Activated naive CD8-positive, alpha-beta T cell treated with anti-CD3 and anti-CD28 coated beads, Interleukin-2, amount 50 U/mL, for 16 hours (primary cell): Measurements from ENCODE around the gene FYN.

Experiments
- DNase-seq: peaks from one replicate; pipeline ENCODE4 v3.0.0-alpha.2; 2020; ENCODE audit warnings: low read depth, low spot score

Gene FYN

DNA sequence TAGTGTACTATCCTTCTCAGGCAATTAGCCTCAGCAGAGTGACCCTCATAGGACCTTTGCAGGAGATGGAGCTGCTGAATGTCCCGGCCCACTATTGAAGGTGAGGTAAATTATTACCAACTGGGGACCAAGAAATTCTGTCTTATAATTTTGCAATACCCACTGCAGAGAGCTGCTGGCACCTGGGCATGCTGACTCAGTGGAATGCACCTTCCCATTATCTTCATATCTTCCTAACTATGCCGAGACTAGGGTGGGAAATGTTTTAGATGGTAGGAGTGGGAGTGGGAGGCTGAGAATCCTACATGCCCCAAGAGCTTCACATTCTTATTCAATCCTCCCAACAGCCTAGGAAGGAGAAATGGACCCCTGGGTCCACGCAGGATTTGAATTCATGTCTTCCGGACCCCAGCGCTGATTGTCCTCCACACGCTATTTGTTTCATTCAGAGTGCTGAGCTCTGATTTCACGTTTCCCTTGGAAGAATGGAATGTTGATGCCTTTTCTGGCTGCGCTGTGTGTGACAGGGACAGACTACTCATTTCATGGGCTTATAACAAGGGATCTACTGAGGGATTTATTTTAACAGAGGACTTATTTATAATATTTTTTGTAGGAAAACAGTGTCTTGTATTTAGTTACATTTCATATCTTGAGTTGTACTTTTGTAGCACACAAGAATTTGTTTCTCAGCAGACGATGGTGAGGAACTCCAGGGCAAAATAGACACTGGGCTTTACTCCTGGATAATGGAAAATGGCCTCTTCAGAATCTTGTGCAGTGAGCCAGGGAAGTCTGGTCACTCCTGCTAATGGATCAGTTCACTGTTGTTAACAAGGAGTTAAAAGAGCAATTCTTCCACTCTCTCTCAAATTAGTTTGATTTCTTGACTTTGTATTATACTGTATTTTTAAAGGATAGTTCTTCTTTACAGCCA, 66.4 kb downstream of the FYN start:
- no peak for DNase-seq

DNA sequence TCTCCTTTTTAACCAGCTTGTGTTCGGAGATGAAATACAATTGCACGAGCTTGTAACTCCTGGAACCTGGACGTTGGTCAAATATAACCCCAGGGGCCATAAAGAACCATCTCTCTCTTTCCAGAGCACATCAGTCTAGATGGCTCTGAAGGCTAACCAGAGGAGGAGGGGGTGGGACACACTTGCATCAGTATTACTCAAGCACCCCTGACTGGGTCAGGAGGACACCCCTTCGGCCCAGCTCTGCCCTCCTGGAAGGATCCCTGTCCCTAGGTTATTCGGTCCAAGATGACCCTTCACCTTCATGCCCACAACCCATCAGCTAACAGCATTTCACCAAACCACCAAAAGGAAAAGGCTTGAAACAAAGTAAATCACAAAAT, 67.1 kb downstream of the FYN start:
- DNase-seq = no peak

DNA sequence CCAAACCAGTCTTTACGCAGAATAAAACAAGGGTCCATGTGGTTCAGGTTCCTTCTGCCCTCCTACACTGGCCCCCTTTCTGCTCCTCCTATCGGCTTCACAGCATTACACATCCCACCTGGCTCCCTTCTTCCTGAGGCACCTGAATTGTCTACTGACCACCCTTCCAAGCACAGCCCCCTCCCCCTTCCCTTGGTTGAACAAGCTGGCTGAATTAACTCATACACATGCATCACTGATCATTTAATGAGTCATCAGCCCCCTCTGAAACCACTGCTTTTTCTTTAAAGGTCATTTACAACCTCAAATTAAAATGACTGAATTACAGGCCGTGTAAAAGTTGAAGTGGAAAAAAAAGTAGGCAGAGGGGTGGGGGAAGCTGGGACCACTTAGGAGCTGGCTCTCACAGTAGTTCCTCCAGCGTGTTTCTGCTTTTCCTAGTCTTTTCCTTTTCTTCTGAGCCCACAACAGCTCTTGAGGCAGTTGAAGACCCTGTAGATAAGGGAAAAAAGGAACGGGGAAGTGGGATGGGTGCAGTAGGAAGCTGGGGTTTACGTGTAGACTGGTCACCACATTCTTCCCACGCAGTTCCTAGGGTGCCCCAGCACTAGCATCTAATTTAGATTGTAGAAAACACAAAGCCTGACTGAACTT, 67.6 kb downstream of the FYN start:
- no peak for DNase-seq

DNA sequence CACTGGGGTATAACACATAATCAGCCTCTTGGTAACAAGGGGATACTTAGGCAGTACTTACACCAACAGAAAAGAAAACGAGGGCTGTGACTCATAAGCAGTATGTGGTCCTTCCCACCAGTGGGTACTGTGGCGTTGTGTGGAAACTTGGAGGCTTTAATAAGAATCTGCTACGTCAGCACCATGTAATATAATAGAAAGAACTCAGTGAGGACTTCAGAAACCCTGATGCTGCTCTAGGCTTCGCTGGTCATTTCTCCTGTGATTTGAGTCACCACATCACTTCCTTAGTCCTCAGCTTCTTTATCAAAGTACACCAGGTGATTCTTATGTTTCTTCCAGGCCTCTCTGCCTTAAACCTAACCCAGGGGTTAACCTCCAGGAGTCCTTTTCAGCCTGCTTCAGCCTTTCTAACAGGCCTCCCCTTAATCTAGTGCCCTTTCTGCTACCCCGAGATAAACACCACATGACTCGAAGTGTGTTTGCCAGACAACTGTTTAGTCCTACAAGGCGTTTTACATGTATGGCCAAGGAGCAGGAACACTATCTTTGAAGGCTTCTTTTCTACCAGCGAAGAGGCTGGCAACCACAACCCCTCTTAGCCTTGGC, 68.5 kb downstream of the FYN start:
- no peak for DNase-seq

DNA sequence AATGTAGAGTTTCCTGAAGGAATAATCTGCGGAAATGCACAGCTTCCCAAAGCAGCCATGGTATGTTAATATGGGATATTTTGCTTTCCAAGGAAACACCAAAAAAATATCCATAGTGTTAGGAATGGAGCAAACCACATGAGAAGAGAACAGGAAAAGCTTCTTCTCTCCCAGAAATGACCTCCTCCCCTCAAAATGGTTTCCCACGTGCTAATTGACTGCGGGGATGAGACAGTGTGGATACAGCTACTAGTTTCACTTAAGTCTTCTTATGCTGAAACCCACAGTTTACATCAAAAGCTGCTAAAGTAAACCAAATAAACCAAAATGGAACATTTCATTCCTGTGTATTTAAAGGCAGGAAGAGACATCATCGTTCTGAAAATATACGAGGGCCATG, 69.4 kb downstream of the FYN start:
- no peak for DNase-seq

DNA sequence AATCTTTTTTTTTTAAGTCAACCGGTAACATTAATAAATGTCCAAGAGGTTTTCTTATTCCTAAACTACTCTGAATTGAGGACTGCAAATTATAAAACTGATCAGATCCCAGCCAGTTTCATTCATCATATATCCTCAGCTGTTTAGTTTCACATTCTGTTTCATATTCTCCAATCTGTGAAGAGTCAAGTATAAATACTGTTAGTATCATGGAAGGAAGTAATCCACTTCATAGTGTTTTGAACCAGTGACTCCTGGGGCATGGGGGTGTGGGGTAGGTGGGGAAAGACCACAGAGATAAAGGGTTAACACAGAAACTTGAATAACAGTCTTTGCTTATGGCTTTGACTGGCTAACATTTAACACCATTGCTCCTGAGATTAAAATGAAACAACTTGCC, 69.9 kb downstream of the FYN start:
- DNase-seq = no peak

DNA sequence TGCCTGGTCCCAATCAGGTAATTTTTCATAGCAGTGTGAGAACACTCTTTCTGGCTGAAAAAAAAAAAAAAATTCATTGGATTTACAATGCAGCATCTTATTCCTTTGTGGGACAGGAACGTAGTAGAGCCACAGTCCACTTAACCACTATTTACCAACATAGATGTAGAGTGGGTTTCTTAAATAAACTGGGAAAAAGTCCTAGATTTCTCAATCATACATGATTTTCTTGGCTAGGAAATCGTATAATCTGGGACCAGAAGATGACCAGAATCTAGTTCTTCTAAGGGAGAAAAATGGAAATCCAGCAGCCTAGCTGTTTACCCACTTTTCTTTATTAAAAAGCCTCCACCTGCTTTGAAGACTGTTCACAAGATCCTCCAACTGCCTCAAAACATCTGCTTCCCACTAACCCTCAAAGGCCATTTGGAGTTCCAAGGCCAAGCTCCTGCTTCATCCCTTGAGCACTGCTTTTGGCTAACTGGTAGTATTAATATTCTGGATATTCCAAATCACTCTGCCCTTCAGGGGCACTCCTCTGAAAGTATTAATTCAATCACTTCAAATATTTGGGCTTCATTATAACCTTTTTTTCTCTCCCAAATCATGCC, 70.4 kb downstream of the FYN start:
- no peak for DNase-seq

DNA sequence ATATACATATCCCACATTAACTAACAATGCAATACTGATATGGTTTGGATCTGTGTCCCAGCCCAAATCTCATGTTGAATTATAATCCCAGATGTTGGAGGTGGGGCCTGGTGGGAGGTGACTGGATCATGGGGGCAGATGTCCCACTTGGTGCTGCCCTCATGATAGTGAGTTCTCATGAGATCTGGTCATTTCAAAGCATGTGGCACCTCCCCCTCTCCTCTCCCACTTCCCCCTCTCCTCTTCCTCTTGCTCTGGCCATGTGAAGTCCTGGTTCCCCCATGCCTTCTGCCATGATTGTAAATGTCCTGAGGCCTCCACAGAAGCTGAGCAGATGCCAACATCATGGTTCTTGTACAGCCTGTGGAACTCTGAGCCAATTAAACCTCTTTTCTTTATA, 71.2 kb downstream of the FYN start:
- DNase-seq = no peak

DNA sequence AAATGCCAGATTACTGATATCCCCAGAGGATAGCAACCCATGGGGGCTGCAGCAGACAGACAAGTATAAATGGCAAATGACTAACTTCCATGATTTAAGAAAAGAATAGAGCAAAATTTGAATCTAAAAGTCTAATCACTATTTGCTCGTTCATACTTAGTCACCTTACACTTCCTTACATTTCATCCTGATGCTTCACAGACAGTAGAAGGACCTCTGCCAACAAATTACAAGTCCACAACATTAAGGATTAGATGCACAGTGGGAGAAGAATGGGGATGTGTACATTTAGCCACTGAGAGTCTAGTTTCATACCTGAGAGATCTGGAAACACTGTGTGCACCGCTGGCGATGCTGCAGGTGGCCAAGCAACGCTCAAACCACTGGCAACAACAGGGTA, 72.4 kb downstream of the FYN start:
- DNase-seq = no peak

DNA sequence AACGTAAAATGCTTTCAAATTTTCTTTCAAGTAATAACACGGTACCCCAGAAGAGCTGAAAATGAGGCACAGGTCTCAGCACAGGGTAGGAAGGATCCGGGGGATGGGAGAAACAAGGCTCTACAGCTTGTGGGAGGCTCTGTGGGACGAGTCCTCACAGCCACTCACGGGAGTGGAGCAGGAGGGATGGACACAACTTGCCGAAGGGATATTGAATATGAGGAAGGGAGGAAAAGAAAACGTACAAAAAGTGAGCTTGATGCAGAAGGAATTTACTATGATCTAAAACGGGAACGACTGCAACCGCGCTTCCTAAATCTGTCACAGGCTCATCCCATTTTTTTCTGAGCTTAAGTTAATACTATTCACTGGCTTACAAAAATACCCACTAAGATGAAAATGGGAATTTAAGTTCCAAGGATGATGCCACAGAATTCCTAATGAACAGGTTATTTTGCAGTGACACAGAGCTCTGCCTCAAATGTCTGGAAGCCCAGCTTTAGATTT, 72.9 kb downstream of the FYN start:
- no peak for DNase-seq

DNA sequence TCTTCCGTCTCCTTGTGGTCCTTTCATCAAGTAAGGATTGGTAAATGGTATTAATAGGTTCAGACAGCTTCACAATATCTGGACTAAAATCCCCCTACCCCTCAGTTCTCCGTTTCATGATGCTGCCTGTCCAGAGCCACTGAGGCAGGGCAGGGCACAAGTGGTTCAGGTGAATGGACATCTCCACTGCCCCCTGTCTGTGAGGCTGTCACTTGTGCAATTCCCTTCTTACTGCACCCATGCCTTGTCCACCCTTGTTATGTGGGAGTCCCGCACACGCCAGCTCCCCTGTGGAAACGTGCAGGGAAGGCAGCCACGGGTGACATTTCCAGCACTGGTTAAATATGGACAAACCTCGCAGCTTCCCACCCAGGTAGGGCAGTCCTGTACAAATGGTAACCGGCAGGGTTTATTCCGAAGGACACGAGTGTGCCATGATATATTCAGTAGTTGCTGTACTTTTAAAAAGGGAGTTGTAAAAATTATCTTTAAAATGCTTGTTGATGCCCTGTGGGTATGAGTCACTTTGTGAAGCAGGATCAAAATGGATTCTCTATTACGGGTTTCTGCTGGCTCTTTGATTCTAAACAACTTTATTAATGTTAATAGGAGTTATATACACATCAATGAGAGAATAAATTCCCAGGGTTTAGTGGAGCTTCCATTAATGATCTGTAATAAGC, 73.5 kb downstream of the FYN start:
- DNase-seq = no peak

DNA sequence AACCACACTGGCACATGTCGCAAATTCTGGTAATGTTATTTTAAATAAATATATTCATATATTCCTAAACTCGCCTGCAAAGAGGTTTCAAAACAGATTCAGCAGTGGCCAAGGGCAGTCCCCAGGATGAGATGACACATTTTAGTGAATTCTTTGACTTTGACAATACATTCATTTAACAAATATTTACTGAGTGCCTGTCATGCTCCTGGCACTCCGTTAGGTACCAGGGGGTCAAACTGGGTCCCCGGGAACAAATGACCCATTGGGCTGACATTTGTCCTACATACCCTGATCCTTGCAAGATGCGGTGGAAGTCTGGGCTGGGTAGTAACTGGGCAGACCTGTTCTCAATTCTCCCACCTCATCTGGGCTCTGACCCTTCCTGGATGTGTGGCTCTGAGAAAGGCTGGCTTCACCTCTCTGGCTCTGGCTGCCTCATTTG, 74.9 kb downstream of the FYN start:
- no peak for DNase-seq

DNA sequence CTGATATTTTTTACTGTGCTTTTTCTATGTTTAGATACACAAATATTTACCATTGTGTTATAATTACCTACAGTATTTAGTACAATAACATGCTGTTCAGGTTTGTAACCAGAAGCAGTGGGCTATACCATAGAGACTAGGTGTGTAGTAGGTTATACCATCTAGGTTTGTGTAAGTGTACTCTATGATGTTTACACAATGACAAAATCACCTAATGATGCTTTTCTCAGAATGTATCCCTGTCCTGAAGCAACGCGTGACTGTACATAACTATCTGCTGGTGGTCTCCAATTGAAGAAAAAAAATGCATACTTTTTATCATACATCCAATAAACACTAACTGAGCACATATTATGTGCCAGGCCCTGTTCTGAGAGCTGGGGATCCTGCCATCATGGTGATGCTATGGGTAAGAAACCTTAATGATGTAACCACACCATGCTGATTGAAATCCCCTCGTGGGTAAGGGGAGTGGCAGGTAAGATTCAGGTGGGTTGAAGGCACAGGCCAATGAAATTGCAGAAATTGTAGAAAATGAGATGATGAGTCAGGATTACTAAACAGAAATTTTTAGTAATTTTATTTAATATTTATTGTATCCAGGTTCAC, 76.8 kb downstream of the FYN start:
- DNase-seq = no peak

DNA sequence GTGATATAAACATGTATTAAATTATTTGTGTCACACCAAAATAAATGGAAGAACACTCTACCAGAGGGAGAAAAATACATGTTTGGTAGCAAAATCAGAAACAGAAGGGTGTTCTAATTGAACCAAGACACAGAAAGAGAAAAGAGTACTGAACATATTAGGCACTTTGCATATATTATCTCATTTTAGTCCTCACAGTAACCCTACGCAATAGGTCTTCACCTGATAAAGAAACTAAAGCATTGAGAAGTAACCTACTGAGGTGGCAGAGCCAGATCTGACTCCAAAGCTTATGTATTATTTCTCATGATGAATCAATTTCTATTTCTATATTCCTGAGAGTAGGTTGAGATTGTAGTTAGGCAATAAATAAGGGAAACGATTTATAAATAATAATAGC, 77.7 kb downstream of the FYN start:
- DNase-seq = no peak

DNA sequence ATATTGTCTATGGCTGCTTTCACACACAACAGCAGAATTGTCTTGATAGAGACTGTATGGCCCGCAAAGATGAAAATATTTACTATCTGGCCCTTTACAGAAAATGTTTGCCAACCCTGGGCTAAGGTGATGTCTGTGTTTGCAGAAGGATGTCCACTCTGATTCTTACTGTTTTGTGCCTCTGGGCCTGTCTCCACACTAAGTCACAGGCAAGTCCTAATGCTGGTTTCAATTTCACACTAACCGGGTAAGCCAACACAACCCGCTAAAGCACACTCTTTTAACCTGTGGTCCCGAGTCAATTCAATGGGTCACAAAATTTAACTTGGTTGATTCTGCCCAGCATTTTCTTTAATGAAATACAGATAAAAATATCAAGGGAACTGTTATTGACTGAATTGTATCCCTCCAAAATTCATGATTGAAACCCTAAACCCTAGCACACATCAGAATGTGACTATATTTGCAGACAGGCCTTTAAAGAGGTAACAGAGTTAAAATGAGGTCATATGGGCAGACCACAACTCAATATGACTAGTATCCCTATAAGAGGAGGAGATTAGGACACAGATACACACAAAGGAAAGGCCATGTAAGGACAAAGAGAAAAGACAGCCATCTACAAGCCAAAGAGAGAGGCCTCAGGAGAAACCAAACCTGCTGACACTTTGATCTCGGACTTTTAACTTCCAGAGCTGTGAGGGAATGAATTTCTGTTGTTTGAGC, 78.4 kb downstream of the FYN start:
- no peak for DNase-seq

DNA sequence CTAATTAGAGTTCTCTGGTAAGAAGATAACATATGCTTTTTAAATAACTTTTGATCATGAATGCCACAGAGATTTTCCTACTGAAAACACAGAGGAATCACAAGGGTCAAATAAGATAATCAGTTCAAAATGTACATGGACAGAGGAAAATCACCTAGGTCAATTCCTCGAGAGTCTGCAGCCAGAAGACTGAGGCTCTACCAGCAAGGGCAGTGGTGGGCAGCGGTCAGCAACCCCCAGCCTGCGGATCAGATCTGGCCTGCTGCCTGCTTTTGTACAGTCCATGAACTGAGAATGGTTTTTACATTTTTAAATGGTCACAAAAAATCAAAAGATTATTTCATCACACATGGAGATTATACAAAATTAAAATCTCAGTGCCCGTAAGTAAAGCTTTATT, 79.0 kb downstream of the FYN start:
- no peak for DNase-seq

DNA sequence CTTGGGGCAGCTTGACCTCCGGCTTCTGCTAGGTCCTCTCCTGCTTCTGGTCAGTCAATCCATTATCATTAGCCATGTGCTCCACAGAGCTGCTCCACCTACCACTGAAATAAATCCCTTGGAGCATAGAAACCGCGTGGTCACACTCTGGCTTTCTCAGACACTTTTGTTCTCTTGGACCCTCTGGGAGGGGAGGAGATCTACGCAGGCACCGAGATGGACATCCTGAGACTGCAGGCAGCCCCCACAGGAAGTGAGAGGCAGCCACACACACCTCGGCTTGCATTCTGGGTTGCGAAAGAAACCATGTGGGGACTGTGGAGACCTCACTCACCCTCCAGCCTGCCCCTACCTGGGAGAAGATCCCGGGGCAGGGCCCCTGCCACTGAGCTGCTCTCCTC, 79.5 kb downstream of the FYN start:
- no peak for DNase-seq

DNA sequence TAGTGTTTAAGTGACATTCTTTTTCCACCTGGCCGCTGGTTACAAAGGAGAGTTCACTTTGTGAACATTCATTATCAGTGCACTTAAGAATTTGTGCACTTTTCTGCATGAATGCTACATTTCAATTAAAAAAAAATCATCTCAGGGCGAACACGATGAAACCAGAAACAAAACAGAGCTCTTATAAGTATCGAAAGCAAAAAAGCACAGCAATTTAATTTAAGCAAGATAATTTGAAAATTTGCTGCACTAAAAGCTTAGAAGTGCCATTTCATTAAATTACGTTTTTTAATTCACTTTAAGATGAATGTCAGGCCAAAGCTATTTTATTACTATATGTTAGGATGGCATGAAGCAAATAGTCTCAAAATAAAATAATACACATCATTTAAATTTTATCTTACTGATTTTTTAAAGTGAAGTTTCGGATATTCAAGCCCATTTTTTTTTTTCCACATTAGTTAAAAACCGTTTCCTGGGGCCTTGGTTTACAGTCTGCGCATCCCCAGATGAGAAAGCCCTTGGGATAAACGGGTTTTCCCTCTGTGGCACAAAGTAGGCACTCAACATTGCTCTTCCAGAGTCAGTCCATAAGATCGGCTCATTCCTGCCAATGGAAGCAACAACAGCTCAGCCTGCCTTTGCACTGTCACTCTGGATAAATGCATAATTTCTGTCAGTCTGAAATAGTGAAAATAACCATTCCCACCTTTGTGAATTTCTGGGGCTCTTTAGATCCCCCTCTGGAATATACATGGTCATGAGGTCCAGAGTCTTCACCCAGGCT, 80.1 kb downstream of the FYN start:
- DNase-seq = no peak

DNA sequence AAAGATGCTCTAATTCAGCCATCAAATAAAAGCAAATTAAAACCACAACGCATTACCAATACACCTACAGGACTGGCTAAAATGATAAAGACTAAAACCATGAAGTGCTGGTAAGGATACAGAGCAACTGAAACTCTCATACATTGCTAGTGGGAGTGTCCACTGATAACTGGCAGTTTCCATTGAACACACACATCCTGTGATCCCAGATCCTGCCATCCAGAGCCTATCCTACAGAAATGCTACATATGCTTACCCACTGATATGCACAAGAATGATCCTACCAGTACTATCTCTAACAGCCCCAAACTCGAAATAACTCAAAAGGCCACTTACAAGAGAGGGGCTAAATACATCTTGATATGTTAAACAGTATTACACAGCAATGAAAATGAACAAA, 81.0 kb downstream of the FYN start:
- no peak for DNase-seq

DNA sequence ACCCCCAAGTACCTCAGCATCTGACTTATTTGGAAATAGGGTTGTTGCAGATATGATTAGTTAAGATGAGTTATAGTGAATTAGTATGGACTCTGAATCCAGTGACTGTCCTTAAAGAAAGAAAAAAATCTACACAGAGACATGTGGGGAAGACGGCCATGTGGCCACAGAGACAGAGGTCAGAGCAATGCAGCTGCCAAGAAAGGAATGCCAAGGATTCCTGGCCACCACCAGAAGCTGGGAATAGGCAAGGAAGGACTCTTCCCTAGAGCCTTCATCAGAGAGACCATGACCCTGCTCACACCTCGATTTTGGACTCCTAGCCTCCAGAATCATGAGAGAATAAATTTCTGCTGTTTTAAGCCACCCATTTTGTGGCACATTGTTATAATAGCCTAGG, 81.8 kb downstream of the FYN start:
- DNase-seq = no peak
